Muscle layer of duodenum (tissue), 2 donors: Measurements from ENCODE around the gene ERF.

Source experiments
- H3K27ac ChIP-seq: one replicate; pipeline ENCODE4 v1.7.0; 2013; ENCODE audit warnings: mild to moderate bottlenecking, low read length
- H3K27me3 ChIP-seq: one replicate; pipeline ENCODE4 v1.7.0; 2013; ENCODE audit warnings: low read depth, mild to moderate bottlenecking, control low read depth, low read length
- H3K36me3 ChIP-seq, 2 donors: one replicate each; pipeline ENCODE4 v1.7.0; 2013; ENCODE audit warnings: low read length in 2 of 2, control low read depth in 1 of 2, mild to moderate bottlenecking in 1 of 2; ENCODE audit not compliant: insufficient read depth in 2 of 2, control insufficient read depth in 1 of 2
- H3K4me1 ChIP-seq, 2 donors: one replicate each; pipeline ENCODE4 v1.7.0; 2013; ENCODE audit warnings: low read length in 2 of 2, mild to moderate bottlenecking in 2 of 2, control low read depth in 1 of 2, moderate library complexity in 1 of 2; ENCODE audit not compliant: insufficient read depth in 2 of 2, control insufficient read depth in 1 of 2
- H3K4me3 ChIP-seq, 2 donors: one replicate each; pipeline ENCODE4 v1.7.0; 2013; ENCODE audit warnings: low read length in 2 of 2, low read depth in 1 of 2, mild to moderate bottlenecking in 1 of 2
- H3K9me3 ChIP-seq, 2 donors: one replicate each; pipeline ENCODE4 v1.7.0; 2013; ENCODE audit warnings: low read length in 2 of 2, control low read depth in 1 of 2, mild to moderate bottlenecking in 1 of 2; ENCODE audit not compliant: control insufficient read depth in 1 of 2
- donor health status: healthy.

The ERF gene

DNA sequence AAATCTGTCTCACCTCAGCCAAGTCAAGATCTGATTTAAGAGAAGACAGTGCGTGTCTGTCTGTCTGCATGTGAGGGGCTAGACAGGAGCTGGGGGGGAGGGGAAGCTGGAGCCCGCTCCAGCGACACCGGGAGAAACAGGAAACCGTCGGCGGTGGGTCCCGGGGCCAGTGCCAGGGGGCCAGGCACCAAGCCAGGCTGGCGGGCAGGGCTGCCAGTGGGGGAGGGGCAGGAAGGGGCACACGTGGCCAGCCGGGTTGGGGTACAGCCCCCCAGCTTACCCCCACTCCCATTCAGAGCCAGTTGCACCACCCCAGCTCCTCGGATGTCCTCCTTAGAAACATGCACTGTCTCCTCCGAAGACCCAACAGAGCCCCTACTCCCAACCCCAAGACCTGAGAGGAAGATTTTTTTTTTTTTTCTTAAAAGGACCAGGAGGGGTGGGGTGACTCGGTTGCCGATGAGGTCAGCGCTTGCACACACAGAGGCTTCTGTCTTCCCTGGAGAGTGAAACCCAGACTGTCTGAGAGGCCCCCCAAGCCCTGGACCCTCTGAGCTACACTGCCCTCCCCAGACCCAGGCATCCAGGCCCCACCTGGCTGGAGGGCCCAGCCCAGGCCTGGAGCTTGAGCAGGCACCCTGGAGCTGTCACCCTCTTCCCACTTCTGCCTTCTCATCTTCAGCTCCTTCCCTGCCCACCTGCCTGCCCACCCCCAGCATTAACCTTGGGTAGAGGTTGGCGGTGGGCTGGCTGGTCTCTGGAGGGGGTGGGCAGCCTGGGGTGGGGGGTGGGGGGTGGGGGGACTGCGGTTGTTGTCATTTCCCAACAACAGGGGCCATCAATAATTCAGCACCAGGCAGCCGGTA lies 4.0 kb downstream of the ERF start:
- peaks cover 10 to 24% of the 10 kb centered on the region in 2 donors for H3K36me3 ChIP-seq
- H3K4me1 ChIP-seq: peaks cover 13 to 62% of the 10 kb centered on the region in 2 donors
- H3K4me3 ChIP-seq: peak overlapping the region in 1 of 2 donors; percentile 37
- H3K27me3 ChIP-seq: no peaks in the 10 kb centered on the region
- no peaks in the 10 kb centered on the region for H3K9me3 ChIP-seq
- peak overlapping the region; percentile 39 for H3K27ac ChIP-seq

DNA sequence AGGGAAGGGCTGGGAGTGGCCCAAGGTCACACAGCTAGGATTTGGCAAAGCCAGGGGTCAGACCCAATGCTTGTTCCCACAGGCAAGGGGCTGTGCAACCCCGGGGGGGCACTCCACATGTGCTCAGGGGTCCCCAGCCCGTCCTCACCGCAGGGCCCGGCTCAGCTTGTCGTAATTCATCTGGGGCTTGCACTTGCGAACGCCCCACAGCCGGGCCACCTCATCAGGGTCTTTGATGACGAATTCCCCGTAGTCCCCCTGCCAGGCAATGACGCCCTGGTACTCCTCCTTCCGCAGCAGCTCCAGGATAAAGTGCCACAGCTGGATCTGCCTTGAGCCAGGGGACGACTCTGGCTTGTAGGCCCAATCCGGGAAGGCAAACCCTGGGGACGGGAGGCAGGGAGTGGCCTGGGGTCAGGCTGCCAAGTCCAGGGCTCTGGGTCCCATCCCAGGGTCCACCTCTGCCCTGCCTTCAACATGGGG lies 4.7 kb downstream of the ERF start:
- no peaks in the 10 kb centered on the region for H3K9me3 ChIP-seq
- H3K4me1 ChIP-seq: peaks cover 13 to 67% of the 10 kb centered on the region in 2 donors
- H3K36me3 ChIP-seq: peaks cover 10 to 24% of the 10 kb centered on the region in 2 donors
- H3K4me3 ChIP-seq: no peak overlapping the region
- no peaks in the 10 kb centered on the region for H3K27me3 ChIP-seq
- H3K27ac ChIP-seq: peak overlapping the region; percentile 39

DNA sequence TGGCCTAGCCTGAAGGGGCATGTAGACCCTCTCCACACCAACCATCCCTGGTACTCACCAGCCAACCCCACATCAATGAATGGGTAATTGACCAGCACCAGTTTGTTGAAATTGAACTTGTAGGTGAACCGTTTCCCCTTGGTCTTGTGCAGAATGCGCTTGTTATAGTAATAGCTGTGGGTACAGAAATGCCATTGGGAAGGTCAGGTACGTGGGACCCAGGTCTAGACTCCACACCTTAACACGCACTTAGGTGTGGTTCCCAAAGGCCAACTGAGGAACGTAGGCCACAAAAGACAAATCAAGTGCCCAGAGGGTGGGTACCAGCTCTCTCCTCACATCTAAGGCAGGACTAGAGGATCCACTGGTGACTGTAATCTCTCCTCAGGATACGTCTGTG lies 5.2 kb downstream of the ERF start:
- peaks cover 10 to 24% of the 10 kb centered on the region in 2 donors for H3K36me3 ChIP-seq
- no peak overlapping the region for H3K27ac ChIP-seq
- no peaks in the 10 kb centered on the region for H3K27me3 ChIP-seq
- H3K9me3 ChIP-seq: no peaks in the 10 kb centered on the region
- no peak overlapping the region for H3K4me3 ChIP-seq
- H3K4me1 ChIP-seq: peaks cover 13 to 72% of the 10 kb centered on the region in 2 donors

DNA sequence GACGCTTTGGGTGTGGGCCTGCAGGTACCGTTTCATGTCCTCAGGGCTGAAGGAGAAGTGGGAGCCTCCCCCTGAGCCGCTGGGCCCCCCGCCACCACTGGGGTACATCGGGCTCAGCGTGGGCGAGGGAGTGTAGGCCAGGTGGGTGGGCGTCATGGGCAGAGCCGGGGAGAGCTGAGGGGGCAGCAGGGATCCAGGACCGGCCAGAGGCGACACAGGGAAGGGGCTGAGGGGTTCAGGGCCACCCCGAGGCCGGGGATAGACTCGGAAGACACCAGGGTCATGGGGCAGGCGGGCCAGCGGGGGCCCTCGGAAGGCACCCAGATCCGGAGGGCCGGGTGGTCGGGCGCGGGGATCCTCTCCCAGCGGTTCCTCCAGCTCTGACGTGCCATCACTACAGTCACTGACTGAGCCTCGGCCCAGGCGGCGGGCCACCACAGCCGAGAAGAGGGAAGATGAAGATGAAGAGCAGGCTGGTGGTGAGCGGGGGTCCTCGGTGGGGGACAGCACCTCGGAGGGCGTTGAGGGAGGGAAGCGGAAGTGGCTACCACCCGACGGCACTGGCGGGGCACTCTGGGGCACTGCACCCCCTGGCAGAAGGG lies 5.7 kb downstream of the ERF start:
- H3K4me1 ChIP-seq: peaks cover 13 to 73% of the 10 kb centered on the region in 2 donors
- no peaks in the 10 kb centered on the region for H3K27me3 ChIP-seq
- peaks cover 10 to 24% of the 10 kb centered on the region in 2 donors for H3K36me3 ChIP-seq
- H3K4me3 ChIP-seq: no peak overlapping the region
- H3K9me3 ChIP-seq: no peaks in the 10 kb centered on the region
- H3K27ac ChIP-seq: no peak overlapping the region

DNA sequence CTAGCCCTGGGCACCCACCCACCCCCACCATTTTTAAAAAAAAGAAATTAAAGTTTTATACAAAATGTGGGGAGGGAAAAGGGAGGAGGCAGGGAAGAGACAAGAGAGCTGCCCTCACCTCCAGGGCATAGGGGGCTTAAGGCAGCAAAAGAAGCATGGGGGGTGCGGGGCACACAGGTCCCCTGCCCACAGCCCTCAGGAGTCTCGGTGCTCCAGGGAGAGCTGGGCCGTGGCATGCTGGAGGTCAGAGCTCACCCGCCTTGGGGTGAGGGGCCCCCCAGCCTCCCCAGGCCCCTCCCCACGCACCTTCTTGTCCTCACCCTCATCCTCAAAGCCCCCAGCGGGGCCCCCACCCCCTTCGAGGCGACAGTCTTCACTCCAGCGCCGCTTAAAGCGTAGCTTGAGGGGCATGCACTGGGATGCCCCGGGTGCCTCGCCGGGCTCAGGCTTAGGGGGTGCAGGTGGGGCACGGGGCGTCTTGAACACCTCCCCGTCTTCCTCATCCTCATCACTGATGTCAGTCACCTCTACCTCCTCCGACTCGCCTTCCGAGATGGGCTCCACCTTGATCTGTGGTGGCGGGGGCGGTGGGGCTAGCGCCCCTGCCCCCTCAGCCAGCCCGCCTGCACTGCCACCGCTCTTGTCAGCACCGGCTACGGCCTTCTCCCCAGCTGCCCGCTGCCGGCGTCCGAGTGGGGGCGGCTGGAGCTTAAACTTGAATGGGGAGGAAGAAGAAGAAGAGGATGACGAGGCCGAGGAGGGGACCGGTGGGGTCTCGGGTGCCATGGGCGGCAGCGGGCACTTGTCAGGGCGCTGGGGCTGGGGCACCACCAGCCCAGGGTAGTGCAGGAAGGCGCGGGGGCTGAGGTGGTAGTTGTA lies 6.4 kb downstream of the ERF start:
- Histone ChIP-seq H3K9me3 (no peaks in the 10 kb centered on the region), H3K27ac (no peak overlapping the region), H3K27me3 (no peaks in the 10 kb centered on the region), H3K4me3 (no peak overlapping the region), H3K36me3 (peaks cover 10 to 24% of the 10 kb centered on the region in 2 donors), H3K4me1 (peaks cover 13 to 81% of the 10 kb centered on the region in 2 donors)

DNA sequence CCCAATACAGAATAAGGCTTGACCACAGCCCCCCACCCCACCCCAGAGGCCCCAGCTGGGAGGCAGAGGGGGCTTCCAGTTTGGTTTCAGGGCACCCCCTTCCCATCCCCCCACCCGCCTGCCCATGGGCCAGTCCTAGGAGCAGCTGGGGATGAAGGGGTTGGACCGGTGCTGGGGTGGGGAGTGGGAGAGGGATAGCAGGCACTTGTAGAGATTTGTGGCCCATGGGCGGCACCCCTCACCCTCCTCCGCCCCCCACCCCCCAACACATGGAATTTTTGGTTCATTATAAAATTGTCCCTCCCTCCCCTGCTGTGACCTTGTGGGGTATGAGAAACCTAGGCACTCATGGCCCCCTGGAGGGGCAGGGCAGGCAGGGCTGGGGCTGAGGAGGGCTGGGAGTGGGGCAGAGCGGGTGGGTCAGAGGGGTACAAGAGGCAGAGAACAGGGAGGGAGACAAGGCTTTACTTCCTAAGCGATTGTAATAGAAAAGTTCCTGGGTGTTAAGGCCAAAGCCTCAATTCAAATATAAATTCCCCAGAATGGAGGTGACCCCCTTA lies 7.2 kb downstream of the ERF start:
- no peak overlapping the region for H3K27ac ChIP-seq

DNA sequence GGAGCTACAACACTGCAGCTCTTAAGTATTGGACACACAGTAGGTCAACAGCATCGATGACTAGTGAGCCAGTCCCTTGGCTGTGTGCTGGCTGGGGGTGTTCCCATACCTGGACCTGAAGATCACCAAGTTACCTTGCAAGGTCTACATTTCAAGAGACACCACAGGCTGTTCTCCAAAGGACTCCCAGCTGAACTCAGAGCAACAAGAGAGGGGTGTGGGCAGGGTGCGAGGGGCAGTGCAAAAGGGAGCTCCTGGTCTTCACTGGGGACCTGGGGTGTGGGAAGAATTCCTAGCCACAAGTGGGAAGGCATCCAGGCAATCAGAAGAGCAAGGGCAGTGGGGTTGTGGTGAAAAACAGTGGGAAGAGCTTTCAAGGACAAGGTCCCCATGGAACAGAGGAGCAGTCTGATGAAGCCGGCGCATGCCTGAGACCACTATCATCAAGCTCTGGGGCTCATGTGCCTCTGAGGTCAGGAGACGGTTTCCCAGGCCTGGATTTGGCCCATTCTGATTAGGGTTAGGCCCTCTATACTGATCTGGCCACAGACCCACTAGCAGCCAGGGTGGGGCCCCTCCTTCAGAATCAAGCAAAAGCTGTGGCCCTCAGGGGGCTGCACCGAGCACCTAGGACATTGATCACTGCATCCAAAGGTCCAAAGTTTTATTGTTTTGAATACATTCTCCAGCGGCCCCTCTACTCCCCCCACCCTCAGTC lies 7.8 kb downstream of the ERF start:
- peaks cover 10 to 18% of the 10 kb centered on the region in 2 donors for H3K36me3 ChIP-seq
- peaks cover 13 to 73% of the 10 kb centered on the region in 2 donors for H3K4me1 ChIP-seq
- no peaks in the 10 kb centered on the region for H3K27me3 ChIP-seq
- no peak overlapping the region for H3K4me3 ChIP-seq
- no peaks in the 10 kb centered on the region for H3K9me3 ChIP-seq
- peak overlapping the region; percentile 68 for H3K27ac ChIP-seq

More for the DNA sequence above, 7.2 kb downstream of the ERF start:
- Histone ChIP-seq H3K36me3 (peaks cover 10 to 19% of the 10 kb centered on the region in 2 donors), H3K27me3 (no peaks in the 10 kb centered on the region), H3K4me1 (peaks cover 13 to 77% of the 10 kb centered on the region in 2 donors), H3K9me3 (no peaks in the 10 kb centered on the region), H3K4me3 (no peak overlapping the region)

DNA sequence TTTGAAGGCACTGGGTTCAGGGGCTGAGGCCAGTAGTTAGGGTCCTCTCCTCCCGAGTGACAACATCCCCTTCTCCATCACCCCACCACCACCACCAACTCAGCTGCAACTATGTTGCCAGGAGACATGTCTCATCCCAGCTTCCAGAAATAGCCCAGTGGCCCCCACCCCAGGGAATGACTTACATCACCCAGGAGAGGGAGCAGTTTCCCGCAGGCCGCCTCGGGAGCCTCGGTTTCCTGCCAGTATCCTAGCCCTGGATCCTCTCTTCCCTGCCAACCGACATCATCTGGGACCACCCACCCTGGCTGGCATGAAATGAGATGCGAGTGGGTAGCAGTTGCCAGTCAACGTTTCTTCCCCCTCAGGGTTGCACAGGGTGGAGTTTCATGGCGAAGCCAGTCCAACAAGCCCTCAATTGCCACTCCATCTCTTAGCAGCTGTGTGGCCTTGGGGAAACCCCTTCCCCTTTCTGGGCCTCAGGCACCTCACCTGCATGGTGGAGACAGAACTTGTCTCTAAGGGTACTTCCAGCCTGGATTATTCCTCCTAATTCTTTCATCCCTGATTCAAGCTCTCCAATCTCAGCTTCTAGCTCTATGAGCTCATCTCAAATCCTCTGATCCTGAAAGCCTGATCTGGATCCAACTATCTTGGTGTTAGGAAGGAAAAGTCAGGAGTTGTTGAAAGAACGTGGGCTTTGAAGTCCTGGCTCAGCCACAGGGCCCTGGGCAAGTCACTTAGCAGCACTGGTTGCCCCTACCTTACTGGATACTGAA lies 8.6 kb downstream of the ERF start:
- no peaks in the 10 kb centered on the region for H3K9me3 ChIP-seq
- peaks cover 10 to 18% of the 10 kb centered on the region in 2 donors for H3K36me3 ChIP-seq
- H3K27me3 ChIP-seq: no peaks in the 10 kb centered on the region
- peak overlapping the region; percentile 68 for H3K27ac ChIP-seq
- H3K4me3 ChIP-seq: no peak overlapping the region
- peaks cover 7 to 71% of the 10 kb centered on the region in 2 donors for H3K4me1 ChIP-seq

DNA sequence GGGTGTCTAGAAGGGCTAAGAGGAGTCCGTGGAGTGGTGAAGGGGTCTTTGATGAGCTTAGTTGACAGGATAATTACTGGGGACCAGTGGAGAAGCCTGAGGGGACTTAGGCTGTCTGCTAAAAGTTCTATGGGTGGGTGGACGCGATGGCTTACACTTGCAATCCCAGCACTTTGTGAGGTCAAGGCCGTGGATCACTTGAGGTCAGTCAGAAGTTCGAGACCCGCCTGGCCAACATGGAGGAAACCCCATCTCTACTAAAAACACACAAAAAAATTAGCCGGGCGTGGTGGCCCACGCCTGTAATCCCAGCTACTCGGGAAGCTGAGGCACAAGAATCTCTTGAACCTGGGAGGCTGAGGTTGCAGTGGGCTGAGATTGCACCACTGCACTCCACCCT lies 9.7 kb downstream of the ERF start:
- Histone ChIP-seq H3K27me3 (no peaks in the 10 kb centered on the region), H3K27ac (peak overlapping the region; percentile 99), H3K9me3 (no peaks in the 10 kb centered on the region), H3K4me1 (peaks cover 13 to 72% of the 10 kb centered on the region in 2 donors), H3K4me3 (peak overlapping the region; percentile 75 to 91), H3K36me3 (peaks cover 10 to 21% of the 10 kb centered on the region in 2 donors)
